ENCODE results near the gene NINJ2. TPM values are rescaled to one million over a fixed set of nuclear protein-coding genes. Genes with fewer than 3 reads are reported as not detected.

NINJ2 gene
- total and polyA plus RNA-seq, 4 donors = 5.8 to 28.4 (median 14.3) TPM

GRCh38 chr12:625998-626397 lies 37.2 kb downstream of the NINJ2 start:
- no peak overlapping the region for H3K4me3 ChIP-seq
- peaks cover 0 to 11% (median 4%) of the 10 kb centered on the region in 5 donors for H3K4me1 ChIP-seq (ENCODE audit: control insufficient read depth in 5 of 5, insufficient read depth in 5 of 5, low read length in 5 of 5)
- 98 to 100% methylated on average over 3 of the region's 3 CpGs for WGBS, 2 donors
- ATAC-seq (ENCODE audit: insufficient read depth, low FRiP score) = no peak
- TF ChIP-seq, protein P1, sequence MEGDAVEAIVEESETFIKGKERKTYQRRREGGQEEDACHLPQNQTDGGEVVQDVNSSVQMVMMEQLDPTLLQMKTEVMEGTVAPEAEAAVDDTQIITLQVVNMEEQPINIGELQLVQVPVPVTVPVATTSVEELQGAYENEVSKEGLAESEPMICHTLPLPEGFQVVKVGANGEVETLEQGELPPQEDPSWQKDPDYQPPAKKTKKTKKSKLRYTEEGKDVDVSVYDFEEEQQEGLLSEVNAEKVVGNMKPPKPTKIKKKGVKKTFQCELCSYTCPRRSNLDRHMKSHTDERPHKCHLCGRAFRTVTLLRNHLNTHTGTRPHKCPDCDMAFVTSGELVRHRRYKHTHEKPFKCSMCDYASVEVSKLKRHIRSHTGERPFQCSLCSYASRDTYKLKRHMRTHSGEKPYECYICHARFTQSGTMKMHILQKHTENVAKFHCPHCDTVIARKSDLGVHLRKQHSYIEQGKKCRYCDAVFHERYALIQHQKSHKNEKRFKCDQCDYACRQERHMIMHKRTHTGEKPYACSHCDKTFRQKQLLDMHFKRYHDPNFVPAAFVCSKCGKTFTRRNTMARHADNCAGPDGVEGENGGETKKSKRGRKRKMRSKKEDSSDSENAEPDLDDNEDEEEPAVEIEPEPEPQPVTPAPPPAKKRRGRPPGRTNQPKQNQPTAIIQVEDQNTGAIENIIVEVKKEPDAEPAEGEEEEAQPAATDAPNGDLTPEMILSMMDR (IDR thresholded peaks at IDR 0.05; ENCODE audit: control extremely low read depth, extremely low read depth) = no peak
- DNase-seq = no peak
- peak overlapping the region in 1 of 2 donors; percentile 24 for H3K27ac ChIP-seq (ENCODE audit: low read depth in 1 of 2, low read length in 1 of 2)
- H3K9me3 ChIP-seq (ENCODE audit: control insufficient read depth in 4 of 4, insufficient read depth in 3 of 4, low read length in 3 of 4) = no peaks in the 10 kb centered on the region
- no peaks in the 10 kb centered on the region for H3K27me3 ChIP-seq (ENCODE audit: control insufficient read depth in 3 of 3, insufficient read depth in 3 of 3, low read length in 2 of 3)
- no peak overlapping the region for H3K9ac ChIP-seq (ENCODE audit: insufficient read depth in 1 of 2, low read length in 2 of 2)
- H3K36me3 ChIP-seq (ENCODE audit: control insufficient read depth in 4 of 4, insufficient read depth in 4 of 4, low read length in 4 of 4) = no peaks in the 10 kb centered on the region

- Histone ChIP-seq H3K36me3 (ENCODE audit: control insufficient read depth in 4 of 4, insufficient read depth in 4 of 4, low read length in 4 of 4) (no peaks in the 10 kb centered on the region), H3K4me3 (no peak overlapping the region), H3K9me3 (ENCODE audit: control insufficient read depth in 4 of 4, insufficient read depth in 3 of 4, low read length in 3 of 4) (no peaks in the 10 kb centered on the region), H3K9ac (ENCODE audit: insufficient read depth in 1 of 2, low read length in 2 of 2) (no peak overlapping the region), H3K27me3 (ENCODE audit: control insufficient read depth in 3 of 3, insufficient read depth in 3 of 3, low read length in 2 of 3) (no peaks in the 10 kb centered on the region), H3K4me1 (ENCODE audit: control insufficient read depth in 5 of 5, insufficient read depth in 5 of 5, low read length in 5 of 5) (peaks cover 0 to 11% (median 3%) of the 10 kb centered on the region in 5 donors), H3K27ac (ENCODE audit: low read depth in 1 of 2, low read length in 1 of 2) (peak overlapping the region in 1 of 2 donors; percentile 30)
- WGBS, 2 donors = 92 to 93% methylated on average over 4 of the region's 4 CpGs
- TF ChIP-seq, protein P1 (IDR thresholded peaks at IDR 0.05; ENCODE audit: control extremely low read depth, extremely low read depth) = no peak
- ATAC-seq (ENCODE audit: insufficient read depth, low FRiP score) (no peak), DNase-seq (no peak)
Measured at GRCh38 chr12:623865-624372, 39.3 kb downstream of the NINJ2 start.

DNA sequence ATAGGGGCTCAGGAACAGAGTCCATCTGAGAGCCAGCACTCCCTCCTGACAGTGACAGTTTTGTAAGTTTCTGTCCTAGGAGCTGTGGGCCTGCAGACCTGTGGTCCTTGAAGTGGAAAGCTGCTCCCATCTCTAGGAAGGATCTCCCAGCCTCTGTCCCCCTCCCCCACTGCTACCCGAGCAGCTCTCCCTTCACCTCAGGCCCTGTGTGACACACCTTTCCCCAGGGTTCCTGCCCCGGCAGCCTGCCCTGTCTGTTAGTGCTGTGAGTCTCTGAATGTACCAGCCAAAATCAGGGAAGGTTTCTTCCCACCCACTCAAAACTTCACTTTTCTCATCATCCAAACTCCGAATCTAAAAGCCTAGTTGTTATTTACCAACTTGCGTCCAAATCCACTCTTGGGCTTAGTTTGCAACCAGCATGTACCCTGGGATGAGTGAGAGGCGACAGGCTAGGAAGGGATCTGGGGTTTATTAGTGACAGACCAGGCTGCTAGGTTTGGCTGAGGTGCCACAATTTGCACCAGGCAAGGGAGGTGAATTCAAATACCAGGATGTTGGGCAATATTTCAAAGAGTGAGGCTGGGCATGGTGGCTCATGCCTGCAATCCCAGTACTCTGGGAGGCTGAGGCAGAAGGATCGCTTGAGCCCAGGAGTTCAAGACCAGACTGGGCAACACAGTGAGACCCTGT lies 39.9 kb downstream of the NINJ2 start:
- H3K36me3 ChIP-seq (ENCODE audit: control insufficient read depth in 4 of 4, insufficient read depth in 4 of 4, low read length in 4 of 4) = no peaks in the 10 kb centered on the region
- no peaks in the 10 kb centered on the region for H3K9me3 ChIP-seq (ENCODE audit: control insufficient read depth in 4 of 4, insufficient read depth in 3 of 4, low read length in 3 of 4)
- ATAC-seq (ENCODE audit: insufficient read depth, low FRiP score) (no peak), DNase-seq (no peak)
- H3K27ac ChIP-seq (ENCODE audit: low read depth in 1 of 2, low read length in 1 of 2) = peak overlapping the region; percentile 30 to 54
- no peak overlapping the region for H3K9ac ChIP-seq (ENCODE audit: insufficient read depth in 1 of 2, low read length in 2 of 2)
- TF ChIP-seq, protein P1 (IDR thresholded peaks at IDR 0.05; ENCODE audit: control extremely low read depth, extremely low read depth) = no peak
- no peak overlapping the region for H3K4me3 ChIP-seq
- WGBS, 2 donors = 77 to 81% methylated on average over 6 of the region's 6 CpGs
- peaks cover 0 to 12% (median 0%) of the 10 kb centered on the region in 5 donors for H3K4me1 ChIP-seq (ENCODE audit: control insufficient read depth in 5 of 5, insufficient read depth in 5 of 5, low read length in 5 of 5)
- no peaks in the 10 kb centered on the region for H3K27me3 ChIP-seq (ENCODE audit: control insufficient read depth in 3 of 3, insufficient read depth in 3 of 3, low read length in 2 of 3)

Measured in lung (tissue), 12 donors.